ENCODE measurements around the gene TSPYL1. TPM values are rescaled to one million over a fixed set of nuclear protein-coding genes. Genes with fewer than 3 reads are reported as not detected.

The TSPYL1 gene
- total and polyA plus RNA-seq, 9 of the 15 experiments (the other 6 are each of a cell fraction or from before 2014, with no cell fraction given), result 23.1 to 56.8 (median 37.9) TPM

DNA sequence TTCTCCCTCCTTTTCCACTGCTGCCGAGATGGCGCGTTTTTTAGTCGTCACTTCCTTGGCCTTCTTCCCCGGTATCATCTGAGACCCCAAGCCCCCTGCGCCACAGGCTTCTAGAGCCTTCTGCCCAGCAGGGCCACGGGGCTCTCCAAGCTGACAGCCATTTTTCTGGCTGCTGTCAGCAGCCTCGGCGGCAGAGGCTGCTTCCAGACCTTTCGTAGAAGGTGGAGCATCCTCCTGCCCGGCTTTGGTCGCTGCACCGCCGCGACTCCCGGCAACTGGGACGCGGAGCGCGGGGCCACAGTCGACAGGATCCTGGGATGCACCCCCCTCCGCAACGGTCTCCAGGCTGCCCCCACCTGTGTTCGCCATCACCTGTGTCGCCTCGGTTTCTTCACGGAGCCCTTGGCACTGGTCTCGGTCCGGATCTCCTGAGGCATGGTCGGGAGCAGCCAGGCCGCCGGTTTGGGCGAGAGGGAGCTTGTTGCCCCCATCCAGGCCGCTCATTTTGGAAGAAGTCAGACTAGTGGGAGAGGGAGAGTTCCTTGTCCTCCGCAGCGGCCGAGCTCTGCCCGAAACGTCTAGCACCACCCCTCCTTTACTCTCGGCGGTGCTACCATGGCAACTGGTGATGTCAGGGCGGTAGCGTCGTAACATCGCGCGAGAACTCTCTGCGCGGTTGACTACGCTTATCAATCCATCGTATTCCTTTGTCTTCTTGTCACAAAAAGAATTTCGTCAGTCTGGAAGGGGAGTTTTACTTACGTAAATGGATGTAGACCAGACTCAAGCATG lies 26.0 kb downstream of the TSPYL1 start, which contains the start of gene TSPYL4 (continued):
- TF ChIP-seq ZBTB11 (CRISPR knock-in tag; IDR thresholded peaks at IDR 0.05) (no peak), LEF1 (IDR thresholded peaks at IDR 0.05) (no peak), LARP7 (IDR thresholded peaks at IDR 0.05) (0 out of 2 replicates have a peak, but pooled peaks have one; percentile 2), HNRNPL (IDR thresholded peaks at IDR 0.05; ENCODE audit: low read depth, low read length) (no peak), LCOR (CRISPR knock-in tag; IDR thresholded peaks at IDR 0.05) (0 out of 2 replicates have a peak, but pooled peaks have one; percentile 55), ZKSCAN3 (CRISPR knock-in tag; IDR thresholded peaks at IDR 0.05) (no peak), OTX1 (CRISPR knock-in tag; IDR thresholded peaks at IDR 0.05) (0 out of 2 replicates have a peak, but pooled peaks have one; percentile 70), NR2C2 (CRISPR knock-in tag; IDR thresholded peaks at IDR 0.05) (no peak), NR2C2 (tag; IDR thresholded peaks at IDR 0.05) (0 out of 2 replicates have a peak, but pooled peaks have one; percentile 2), GABPA (tag; conservative IDR thresholded peaks at IDR 0.05; ENCODE audit: low read depth) (peak; percentile 83), GTF2E2 (tag; IDR thresholded peaks at IDR 0.05) (peak; percentile 73; the same call in 1 of the 2 replicates), CBFB (CRISPR knock-in tag; IDR thresholded peaks at IDR 0.05) (0 out of 2 replicates have a peak, but pooled peaks have one; percentile 19), NONO (IDR thresholded peaks at IDR 0.05; ENCODE audit: low read depth in 2 of 2, low read length in 1 of 2) (no peak), TBL1XR1 (IDR thresholded peaks at IDR 0.05; ENCODE audit: low read length in 2 of 2) (0 out of 4 replicates have a peak, but pooled peaks of 1 of the 2 experiments have one; percentile 19), FUS (optimal IDR thresholded peaks at IDR 0.05; ENCODE audit: low read depth, low read length) (no peak), RBM25 (IDR thresholded peaks at IDR 0.05; ENCODE audit: low read depth, low read length, severe bottlenecking) (no peak), DEAF1 (CRISPR knock-in tag; IDR thresholded peaks at IDR 0.05) (no peak), ZNF583 (CRISPR knock-in tag; IDR thresholded peaks at IDR 0.05) (0 out of 2 replicates have a peak, but pooled peaks have one; percentile 13), ZNF232 (CRISPR knock-in tag; IDR thresholded peaks at IDR 0.05) (no peak)
- TF ChIP-seq, protein P1, sequence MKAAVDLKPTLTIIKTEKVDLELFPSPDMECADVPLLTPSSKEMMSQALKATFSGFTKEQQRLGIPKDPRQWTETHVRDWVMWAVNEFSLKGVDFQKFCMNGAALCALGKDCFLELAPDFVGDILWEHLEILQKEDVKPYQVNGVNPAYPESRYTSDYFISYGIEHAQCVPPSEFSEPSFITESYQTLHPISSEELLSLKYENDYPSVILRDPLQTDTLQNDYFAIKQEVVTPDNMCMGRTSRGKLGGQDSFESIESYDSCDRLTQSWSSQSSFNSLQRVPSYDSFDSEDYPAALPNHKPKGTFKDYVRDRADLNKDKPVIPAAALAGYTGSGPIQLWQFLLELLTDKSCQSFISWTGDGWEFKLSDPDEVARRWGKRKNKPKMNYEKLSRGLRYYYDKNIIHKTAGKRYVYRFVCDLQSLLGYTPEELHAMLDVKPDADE (conservative IDR thresholded peaks at IDR 0.05; ENCODE audit: control insufficient read depth, low read depth, low read length), result no peak; the same call in 1 of the 2 replicates
- TF ChIP-seq, protein P2, sequence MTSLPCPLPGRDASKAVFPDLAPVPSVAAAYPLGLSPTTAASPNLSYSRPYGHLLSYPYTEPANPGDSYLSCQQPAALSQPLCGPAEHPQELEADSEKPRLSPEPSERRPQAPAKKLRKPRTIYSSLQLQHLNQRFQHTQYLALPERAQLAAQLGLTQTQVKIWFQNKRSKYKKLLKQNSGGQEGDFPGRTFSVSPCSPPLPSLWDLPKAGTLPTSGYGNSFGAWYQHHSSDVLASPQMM (CRISPR knock-in tag; IDR thresholded peaks at IDR 0.05), result no peak

All from K562 (cell line).